HEK293 (cell line): Measurements from ENCODE around the gene PPARGC1A.

Experiments
- CTCF ChIA-PET: fragments of 350-600 bp; formaldehyde crosslinking; extraction: SDS; loops from one replicate; lab custom pipeline; 2021; ENCODE audit warnings: antibody characterized with exemption; lab: Yijun Ruan, JAX
- POLR2A ChIA-PET: fragments of 300-600 bp; formaldehyde crosslinking; extraction: SDS; loops from one replicate; lab custom pipeline; 2020; ENCODE audit warnings: antibody characterized with exemption, inconsistent platforms; lab: Yijun Ruan, JAX
- H3K27ac ChIP-seq: fragments of 200-500 bp; sonication (Bioruptor generic); 2 replicates; pipeline ENCODE4 v1.5.1; 2014; ENCODE audit warnings: low read depth, low read length, control low read depth, inconsistent platforms; ENCODE audit errors: extremely low read depth
- H3K36me3 ChIP-seq, 2 experiments: fragments of 200-500 bp in 1 of 2; sonication (Bioruptor generic) in 1 of 2; 1 replicate in 1 of 2; 2 replicates in 1 of 2; pipeline ENCODE4 v1.5.1; 2014 to 2017; ENCODE audit warnings: inconsistent platforms in 2 of 2, low read length in 2 of 2; ENCODE audit not compliant: control insufficient read depth in 2 of 2, insufficient read depth in 1 of 2
- H3K4me1 ChIP-seq: fragments of 200-500 bp; sonication (Bioruptor generic); 2 replicates; pipeline ENCODE4 v1.5.1; 2014; ENCODE audit warnings: mild to moderate bottlenecking, low read length, inconsistent platforms; ENCODE audit not compliant: control insufficient read depth, insufficient read depth
- H3K4me3 ChIP-seq: 2 replicates; pipeline ENCODE4 v1.5.1; 2011; ENCODE audit warnings: low read depth, mild to moderate bottlenecking, control low read depth, low read length, moderate library complexity
- H3K9me3 ChIP-seq: fragments of 200-500 bp; sonication (Bioruptor generic); 2 replicates; pipeline ENCODE4 v1.5.1; 2014; ENCODE audit warnings: low read depth, low read length, inconsistent platforms; ENCODE audit not compliant: control insufficient read depth, insufficient read depth
- GLIS1 ChIP-seq: fragments of 450-650 bp; formaldehyde crosslinking; IDR thresholded peaks from 2 replicates; pipeline ENCODE4 v1.5.1; 2016; ENCODE audit warnings: missing biosample characterization, missing genetic modification characterization
- HOXC10 ChIP-seq: sonication (generic); formaldehyde crosslinking; IDR thresholded peaks from 2 replicates; pipeline ENCODE4 v1.8.1; 2023; ENCODE audit warnings: mild to moderate bottlenecking, missing genetic modification reagents
- HOXD13 ChIP-seq: sonication (generic); formaldehyde crosslinking; IDR thresholded peaks from 2 replicates; pipeline ENCODE4 v1.8.0; 2022; ENCODE audit warnings: missing genetic modification reagents, borderline replicate concordance
- IKZF3 ChIP-seq: fragments of 450-650 bp; IDR thresholded peaks from 2 replicates; pipeline ENCODE4 v1.5.0; 2018; ENCODE audit warnings: missing biosample characterization, mild to moderate bottlenecking, missing genetic modification characterization, moderate library complexity
- KLF1 ChIP-seq: fragments of 450-650 bp; formaldehyde crosslinking; IDR thresholded peaks from 2 replicates; pipeline ENCODE4 v1.5.1; 2016; ENCODE audit warnings: missing biosample characterization, missing genetic modification characterization
- SALL2 ChIP-seq: fragments of 450-650 bp; formaldehyde crosslinking; IDR thresholded peaks from 2 replicates; pipeline ENCODE4 v1.5.0; 2017; ENCODE audit warnings: missing biosample characterization, mild to moderate bottlenecking, missing genetic modification characterization, borderline replicate concordance
- SP2 ChIP-seq: fragments of 450-650 bp; formaldehyde crosslinking; IDR thresholded peaks from 2 replicates; pipeline ENCODE4 v1.5.1; 2016; ENCODE audit warnings: missing biosample characterization, missing genetic modification characterization
- ZEB2 ChIP-seq: fragments of 450-650 bp; formaldehyde crosslinking; IDR thresholded peaks from 2 replicates; pipeline ENCODE4 v1.5.1; 2016; ENCODE audit warnings: missing biosample characterization, missing genetic modification characterization
- ZFP3 ChIP-seq: fragments of 450-650 bp; formaldehyde crosslinking; IDR thresholded peaks from 2 replicates; pipeline ENCODE4 v1.5.1; 2016; ENCODE audit warnings: low read depth, missing biosample characterization, missing genetic modification characterization
- ZFP37 ChIP-seq: fragments of 450-650 bp; formaldehyde crosslinking; IDR thresholded peaks from 2 replicates; pipeline ENCODE4 v1.5.1; 2016; ENCODE audit warnings: missing biosample characterization, missing genetic modification characterization
- ZNF121 ChIP-seq: fragments of 450-650 bp; formaldehyde crosslinking; IDR thresholded peaks from 2 replicates; pipeline ENCODE4 v1.5.1; 2016; ENCODE audit warnings: missing biosample characterization, missing genetic modification characterization
- ZNF214 ChIP-seq: fragments of 450-650 bp; formaldehyde crosslinking; IDR thresholded peaks from 2 replicates; pipeline ENCODE4 v1.5.1; 2017; ENCODE audit warnings: missing biosample characterization, mild to moderate bottlenecking, missing genetic modification characterization, borderline replicate concordance
- ZNF24 ChIP-seq: fragments of 450-650 bp; formaldehyde crosslinking; IDR thresholded peaks from 2 replicates; pipeline ENCODE4 v1.5.1; 2016; ENCODE audit warnings: missing biosample characterization, missing genetic modification characterization
- ZNF354C ChIP-seq: fragments of 450-650 bp; formaldehyde crosslinking; IDR thresholded peaks from 2 replicates; pipeline ENCODE4 v1.5.1; 2016; ENCODE audit warnings: missing biosample characterization, missing genetic modification characterization, low read depth, borderline replicate concordance
- ZNF510 ChIP-seq: fragments of 450-650 bp; formaldehyde crosslinking; IDR thresholded peaks from 2 replicates; pipeline ENCODE4 v1.5.1; 2018; ENCODE audit warnings: mild to moderate bottlenecking, missing genetic modification characterization, missing biosample characterization; ENCODE audit not compliant: insufficient replicate concordance
- ZNF544 ChIP-seq: fragments of 450-650 bp; formaldehyde crosslinking; IDR thresholded peaks from 2 replicates; pipeline ENCODE4 v1.5.0; 2017; ENCODE audit warnings: missing biosample characterization, missing genetic modification characterization
- ZNF549 ChIP-seq: fragments of 450-650 bp; IDR thresholded peaks from 2 replicates; pipeline ENCODE4 v1.5.1; 2018; ENCODE audit warnings: missing biosample characterization, missing genetic modification characterization, mild to moderate bottlenecking, inconsistent platforms, moderate library complexity
- ZNF555 ChIP-seq: fragments of 450-650 bp; formaldehyde crosslinking; conservative IDR thresholded peaks from 2 replicates; pipeline ENCODE4 v1.5.1; 2017; ENCODE audit warnings: missing biosample characterization, mild to moderate bottlenecking, missing genetic modification characterization, inconsistent platforms
- ZNF558 ChIP-seq: fragments of 450-650 bp; formaldehyde crosslinking; IDR thresholded peaks from 2 replicates; pipeline ENCODE4 v1.5.1; 2016; ENCODE audit warnings: missing biosample characterization, missing genetic modification characterization
- ZNF585B ChIP-seq: fragments of 450-650 bp; formaldehyde crosslinking; IDR thresholded peaks from 2 replicates; pipeline ENCODE4 v1.5.1; 2016; ENCODE audit warnings: missing biosample characterization, missing genetic modification characterization
- TF ChIP-seq, protein P1 (sequence below): fragments of 450-650 bp; formaldehyde crosslinking; optimal IDR thresholded peaks from 2 replicates; pipeline ENCODE3; 2016; ENCODE audit warnings: missing biosample characterization, mild to moderate bottlenecking, missing genetic modification characterization
- TF ChIP-seq, protein P2 (sequence below): fragments of 450-650 bp; formaldehyde crosslinking; IDR thresholded peaks from 2 replicates; pipeline ENCODE4 v1.5.1; 2016; ENCODE audit warnings: missing biosample characterization, missing genetic modification characterization
- TF ChIP-seq, protein P3 (sequence below): fragments of 450-650 bp; formaldehyde crosslinking; IDR thresholded peaks from 2 replicates; pipeline ENCODE4 v1.5.1; 2017; ENCODE audit warnings: missing biosample characterization, missing genetic modification characterization
- TF ChIP-seq, protein P4 (sequence below): fragments of 450-650 bp; formaldehyde crosslinking; IDR thresholded peaks from 2 replicates; pipeline ENCODE4 v1.5.1; 2017; ENCODE audit warnings: missing biosample characterization, missing genetic modification characterization

Gene PPARGC1A

DNA sequence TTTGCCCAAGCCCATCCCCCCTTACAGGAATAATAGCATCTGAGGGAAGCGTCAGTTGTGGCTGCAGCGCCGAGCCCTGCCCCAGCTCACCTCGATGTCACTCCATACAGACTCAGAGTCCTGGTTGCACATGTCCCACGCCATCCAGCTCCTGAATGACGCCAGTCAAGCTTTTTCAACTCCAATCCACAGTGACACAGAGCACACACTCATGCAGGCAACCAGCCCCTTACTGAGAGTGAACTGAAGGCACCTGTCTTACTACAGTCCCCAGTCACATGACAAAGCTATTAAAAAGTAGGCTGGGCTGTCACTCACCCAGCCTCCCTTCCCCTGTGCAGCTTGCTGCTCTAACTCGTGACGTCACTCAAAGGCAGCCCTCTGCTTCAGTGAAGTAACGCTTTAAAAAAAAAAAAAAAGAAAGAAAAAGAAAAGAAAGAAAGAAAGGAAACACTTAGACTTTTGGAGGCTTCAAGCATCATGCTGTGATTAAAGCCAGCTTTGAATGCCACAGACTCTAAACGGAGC, at the start of gene PPARGC1A (continued):
- TF ChIP-seq, protein P1, sequence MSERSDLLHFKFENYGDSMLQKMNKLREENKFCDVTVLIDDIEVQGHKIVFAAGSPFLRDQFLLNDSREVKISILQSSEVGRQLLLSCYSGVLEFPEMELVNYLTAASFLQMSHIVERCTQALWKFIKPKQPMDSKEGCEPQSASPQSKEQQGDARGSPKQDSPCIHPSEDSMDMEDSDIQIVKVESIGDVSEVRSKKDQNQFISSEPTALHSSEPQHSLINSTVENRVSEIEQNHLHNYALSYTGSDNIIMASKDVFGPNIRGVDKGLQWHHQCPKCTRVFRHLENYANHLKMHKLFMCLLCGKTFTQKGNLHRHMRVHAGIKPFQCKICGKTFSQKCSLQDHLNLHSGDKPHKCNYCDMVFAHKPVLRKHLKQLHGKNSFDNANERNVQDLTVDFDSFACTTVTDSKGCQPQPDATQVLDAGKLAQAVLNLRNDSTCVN (tag by site-specific recombination), result no peak
- no peak for TF ChIP-seq ZNF121 (tag by site-specific recombination)
- TF ChIP-seq KLF1 (tag by site-specific recombination), result no peak
- no peak for TF ChIP-seq ZNF558 (tag by site-specific recombination)
- no peak for TF ChIP-seq IKZF3
- TF ChIP-seq ZFP37 (tag by site-specific recombination), result no peak
- TF ChIP-seq ZNF214 (tag by site-specific recombination), result no peak
- TF ChIP-seq HOXD13 (CRISPR knock-in tag), result no peak
- no peak for TF ChIP-seq ZNF555 (tag by site-specific recombination)

DNA sequence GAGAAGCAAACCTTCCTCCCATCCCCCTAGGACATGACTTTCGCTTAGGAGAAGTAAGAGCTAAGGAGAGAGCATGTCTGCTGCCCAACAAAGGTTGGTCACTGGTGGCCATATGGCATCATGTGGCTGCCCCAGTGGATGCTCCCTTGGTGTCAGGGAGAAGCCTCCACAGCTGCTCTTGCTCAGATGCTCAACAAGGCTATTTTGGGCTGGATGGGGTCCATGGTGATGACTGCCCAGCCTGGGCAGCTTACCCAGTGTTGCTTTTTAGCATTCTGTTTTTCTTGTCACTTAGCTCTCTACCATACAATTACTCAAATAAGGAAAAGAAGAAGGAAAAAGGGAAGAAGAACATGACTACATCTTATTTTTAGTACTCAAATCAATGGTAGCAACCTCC, 48.9 kb upstream of the PPARGC1A start:
- no peaks in the 10 kb centered on the region for H3K4me1 ChIP-seq
- no peaks in the 10 kb centered on the region for H3K36me3 ChIP-seq
- POLR2A ChIA-PET, result no interaction called here
- no peak overlapping the region for H3K27ac ChIP-seq
- H3K9me3 ChIP-seq, result no peaks in the 10 kb centered on the region
- CTCF ChIA-PET, result interaction anchor here (0.6 kb wide), 1 partner anchor 94 kb away, joined by 3 read pairs; no protein-coding TSS in a partner anchor
- H3K4me3 ChIP-seq, result no peak overlapping the region
- TF ChIP-seq, protein P2, sequence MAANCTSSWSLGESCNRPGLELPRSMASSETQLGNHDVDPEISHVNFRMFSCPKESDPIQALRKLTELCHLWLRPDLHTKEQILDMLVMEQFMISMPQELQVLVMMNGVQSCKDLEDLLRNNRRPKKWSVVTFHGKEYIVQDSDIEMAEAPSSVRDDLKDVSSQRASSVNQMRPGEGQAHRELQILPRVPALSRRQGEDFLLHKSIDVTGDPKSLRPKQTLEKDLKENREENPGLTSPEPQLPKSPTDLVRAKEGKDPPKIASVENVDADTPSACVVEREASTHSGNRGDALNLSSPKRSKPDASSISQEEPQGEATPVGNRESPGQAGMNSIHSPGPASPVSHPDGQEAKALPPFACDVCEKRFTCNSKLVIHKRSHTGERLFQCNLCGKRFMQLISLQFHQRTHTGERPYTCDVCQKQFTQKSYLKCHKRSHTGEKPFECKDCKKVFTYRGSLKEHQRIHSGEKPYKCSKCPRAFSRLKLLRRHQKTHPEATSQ (tag by site-specific recombination), result no peak
- no peak for TF ChIP-seq ZNF354C (tag by site-specific recombination)

DNA sequence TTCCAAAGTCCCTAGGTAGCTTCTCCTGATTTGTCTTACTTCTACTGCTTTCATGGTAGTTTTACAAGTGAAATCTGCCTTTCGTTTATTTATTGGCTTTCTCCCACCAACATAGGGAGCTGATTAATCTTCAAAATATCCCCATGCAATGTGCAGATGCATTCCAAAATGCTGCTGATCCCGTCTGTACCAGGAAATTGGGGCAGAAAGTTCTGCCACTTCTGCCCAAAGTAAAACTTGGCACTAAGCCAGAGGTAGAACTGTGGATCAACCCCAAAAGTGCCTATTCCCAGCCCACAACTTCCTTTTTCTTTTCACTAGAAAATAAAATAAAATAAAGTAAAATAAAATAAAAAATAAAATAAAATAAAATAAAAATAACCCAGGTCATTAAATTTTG, 47.3 kb upstream of the PPARGC1A start:
- no peaks in the 10 kb centered on the region for H3K36me3 ChIP-seq
- no peak overlapping the region for H3K27ac ChIP-seq
- ChIA-PET CTCF (no interaction called here), POLR2A (no interaction called here)
- no peak overlapping the region for H3K4me3 ChIP-seq
- no peaks in the 10 kb centered on the region for H3K4me1 ChIP-seq
- H3K9me3 ChIP-seq, result no peaks in the 10 kb centered on the region
- TF ChIP-seq ZNF544 (no peak), GLIS1 (tag by site-specific recombination) (no peak), ZEB2 (no peak), ZFP3 (no peak), SALL2 (tag by site-specific recombination) (no peak), ZNF510 (tag by site-specific recombination) (no peak), ZNF549 (tag by site-specific recombination) (no peak), HOXD13 (CRISPR knock-in tag) (no peak), ZNF24 (no peak), SP2 (tag by site-specific recombination) (no peak), HOXC10 (CRISPR knock-in tag) (no peak), ZNF214 (tag by site-specific recombination) (no peak), ZNF585B (tag by site-specific recombination) (no peak)
- TF ChIP-seq, protein P3, sequence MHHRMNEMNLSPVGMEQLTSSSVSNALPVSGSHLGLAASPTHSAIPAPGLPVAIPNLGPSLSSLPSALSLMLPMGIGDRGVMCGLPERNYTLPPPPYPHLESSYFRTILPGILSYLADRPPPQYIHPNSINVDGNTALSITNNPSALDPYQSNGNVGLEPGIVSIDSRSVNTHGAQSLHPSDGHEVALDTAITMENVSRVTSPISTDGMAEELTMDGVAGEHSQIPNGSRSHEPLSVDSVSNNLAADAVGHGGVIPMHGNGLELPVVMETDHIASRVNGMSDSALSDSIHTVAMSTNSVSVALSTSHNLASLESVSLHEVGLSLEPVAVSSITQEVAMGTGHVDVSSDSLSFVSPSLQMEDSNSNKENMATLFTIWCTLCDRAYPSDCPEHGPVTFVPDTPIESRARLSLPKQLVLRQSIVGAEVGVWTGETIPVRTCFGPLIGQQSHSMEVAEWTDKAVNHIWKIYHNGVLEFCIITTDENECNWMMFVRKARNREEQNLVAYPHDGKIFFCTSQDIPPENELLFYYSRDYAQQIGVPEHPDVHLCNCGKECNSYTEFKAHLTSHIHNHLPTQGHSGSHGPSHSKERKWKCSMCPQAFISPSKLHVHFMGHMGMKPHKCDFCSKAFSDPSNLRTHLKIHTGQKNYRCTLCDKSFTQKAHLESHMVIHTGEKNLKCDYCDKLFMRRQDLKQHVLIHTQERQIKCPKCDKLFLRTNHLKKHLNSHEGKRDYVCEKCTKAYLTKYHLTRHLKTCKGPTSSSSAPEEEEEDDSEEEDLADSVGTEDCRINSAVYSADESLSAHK (tag by site-specific recombination), result no peak
- TF ChIP-seq, protein P4, sequence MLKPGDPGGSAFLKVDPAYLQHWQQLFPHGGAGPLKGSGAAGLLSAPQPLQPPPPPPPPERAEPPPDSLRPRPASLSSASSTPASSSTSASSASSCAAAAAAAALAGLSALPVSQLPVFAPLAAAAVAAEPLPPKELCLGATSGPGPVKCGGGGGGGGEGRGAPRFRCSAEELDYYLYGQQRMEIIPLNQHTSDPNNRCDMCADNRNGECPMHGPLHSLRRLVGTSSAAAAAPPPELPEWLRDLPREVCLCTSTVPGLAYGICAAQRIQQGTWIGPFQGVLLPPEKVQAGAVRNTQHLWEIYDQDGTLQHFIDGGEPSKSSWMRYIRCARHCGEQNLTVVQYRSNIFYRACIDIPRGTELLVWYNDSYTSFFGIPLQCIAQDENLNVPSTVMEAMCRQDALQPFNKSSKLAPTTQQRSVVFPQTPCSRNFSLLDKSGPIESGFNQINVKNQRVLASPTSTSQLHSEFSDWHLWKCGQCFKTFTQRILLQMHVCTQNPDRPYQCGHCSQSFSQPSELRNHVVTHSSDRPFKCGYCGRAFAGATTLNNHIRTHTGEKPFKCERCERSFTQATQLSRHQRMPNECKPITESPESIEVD (tag by site-specific recombination), result no peak
